Cardiac septum (tissue), 1 donor: ENCODE data around the gene DAPL1. TPM values are rescaled to one million over a fixed set of nuclear protein-coding genes. Genes with fewer than 3 reads are reported as not detected.

Experiments
- DNase-seq: peaks from one replicate; pipeline ENCODE4 v3.0.0-alpha.2; 2020; ENCODE audit warnings: low spot score
- intact Hi-C: fragments of 100-400 bp; cut with DNase I; formaldehyde crosslinking; loops from one replicate; pipeline ENCODE4 v1.14.0; 2022
- long read RNA-seq: library from polyadenylated mRNA; unstranded; transcript quantifications from one replicate; pipeline ENCODE4 v2.0.0, GENCODE V29; 2021
- total RNA-seq: library from RNA; stranded (reverse); fragmentation: NEBNext Ultra II Directional; extraction: Animal tissue kit (Norgen Biotek cat#: 25700); gene quantifications from one replicate; pipeline ENCODE4 v1.2.1, GENCODE V29; 2021
- donor health status: DM: no; HTN: no; CAD: no.

Gene DAPL1, protein sequence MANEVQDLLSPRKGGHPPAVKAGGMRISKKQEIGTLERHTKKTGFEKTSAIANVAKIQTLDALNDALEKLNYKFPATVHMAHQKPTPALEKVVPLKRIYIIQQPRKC
- total RNA-seq, result not detected
- long read RNA-seq, partial matches to known transcripts, result 0 of 2 reads
- long read RNA-seq, other reads (novel, unspliced or antisense), result 2 of 2 reads

GRCh38 chr2:158795195-158795924 is at the start of gene DAPL1:
Gene DAPL1 (plus strand): TSS chr2:158795317. CDS start chr2:158795373, 56 bp downstream.
- intact Hi-C loops, result no loop called here
- DNase-seq, result no peak

GRCh38 chr2:158745866-158746382 is 49.2 kb upstream of the DAPL1 start:
- intact Hi-C loops, result loop anchor here (1.0 to 10.0 kb wide), 4 partner anchors 30 to 289 kb away; partner anchors contain the start of genes CCDC148 and PKP4
- no peak for DNase-seq

DNA sequence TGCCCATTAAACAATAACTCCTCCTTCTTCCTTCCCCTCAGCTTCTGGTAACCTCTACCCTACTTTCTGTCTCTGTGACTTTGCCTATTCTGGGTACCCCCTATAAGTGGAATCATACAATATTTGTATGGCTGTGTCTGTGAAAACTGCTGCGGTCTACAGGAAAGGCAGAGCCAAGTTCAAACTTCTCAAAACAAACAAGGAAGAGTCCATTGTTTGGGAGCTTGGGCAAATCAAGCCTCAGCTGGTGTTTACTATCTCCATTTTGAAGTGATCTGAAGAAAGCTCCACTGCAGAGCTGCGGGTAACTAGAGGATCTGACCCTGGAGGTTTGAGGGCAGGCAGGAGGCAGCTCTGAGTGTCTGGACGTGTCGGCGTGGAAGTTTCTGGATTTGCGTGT is 48.6 kb upstream of the DAPL1 start:
- no peak for DNase-seq
- intact Hi-C loops, result loop anchor here (5.0 to 10.0 kb wide), 2 partner anchors 79 to 152 kb away; no protein-coding TSS in a partner anchor

DNA sequence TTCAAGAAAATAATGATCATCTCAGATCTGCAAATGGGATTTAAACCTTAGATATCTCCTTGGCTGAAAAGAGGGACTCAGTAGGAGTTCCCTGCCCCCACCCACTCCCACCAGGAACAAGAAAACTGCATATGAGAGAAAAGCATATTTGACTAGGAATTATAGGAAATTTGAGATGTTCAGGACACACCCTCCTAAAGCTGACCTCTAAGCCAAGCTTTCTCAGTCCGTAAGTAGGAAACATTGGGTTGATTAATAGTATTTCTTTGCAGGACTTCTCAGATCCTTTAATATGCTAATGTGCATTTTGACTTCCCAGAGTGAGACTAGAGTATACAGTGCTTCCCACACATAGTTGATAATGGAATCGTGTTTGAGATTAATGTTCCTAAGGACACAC is 47.8 kb upstream of the DAPL1 start:
- intact Hi-C loops, result loop anchor here (5.0 to 10.0 kb wide), 2 partner anchors 80 to 152 kb away; no protein-coding TSS in a partner anchor
- no peak for DNase-seq

- no peak for DNase-seq
- intact Hi-C loops, result loop anchor here (5.0 to 10.0 kb wide), 2 partner anchors 82 to 154 kb away; no protein-coding TSS in a partner anchor
Measured at GRCh38 chr2:158748926-158749590, 46.1 kb upstream of the DAPL1 start.

DNA sequence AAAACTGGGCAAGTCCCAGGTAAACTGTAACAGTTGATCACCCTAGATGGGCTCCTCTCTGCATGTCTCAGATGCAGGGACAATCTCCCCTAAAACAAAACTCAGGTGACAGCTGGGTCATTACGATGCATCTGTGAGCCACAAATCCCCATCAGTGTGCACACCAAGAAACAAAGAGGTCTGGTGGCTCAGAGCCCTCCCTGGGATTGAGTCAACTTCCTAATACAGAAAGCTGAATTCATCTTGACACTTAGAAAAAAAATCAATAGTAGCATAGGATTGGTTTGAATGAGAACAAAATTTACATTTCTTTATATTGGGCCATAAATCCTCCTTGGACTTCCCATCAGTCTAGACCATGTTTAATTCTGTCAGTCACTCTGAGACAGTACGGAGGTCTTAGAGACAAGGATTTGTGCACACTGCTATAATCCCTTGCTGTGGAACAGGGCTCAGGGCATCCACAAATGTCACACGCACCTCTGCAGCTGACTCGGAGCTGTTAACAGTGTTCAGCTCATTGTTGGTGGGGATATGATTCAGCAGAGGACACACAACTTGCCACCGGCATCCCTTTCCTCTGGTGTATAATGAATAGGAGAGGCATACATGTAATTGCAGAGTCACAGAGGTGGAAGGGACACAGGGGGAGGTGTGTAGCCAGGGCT is 44.5 kb upstream of the DAPL1 start:
- no peak for DNase-seq
- intact Hi-C loops, result no loop called here

- DNase-seq, result no peak
- intact Hi-C loops, result loop anchor here (2.0 kb wide), 2 partner anchors 573 to 729 kb away; no protein-coding TSS in a partner anchor
Measured at GRCh38 chr2:158753641-158754611, 41.2 kb upstream of the DAPL1 start.

- no peak for DNase-seq
- intact Hi-C loops, result loop anchor here (2.0 kb wide), 1 partner anchor 575 kb away; no protein-coding TSS in a partner anchor
Measured at GRCh38 chr2:158755310-158756087, 39.6 kb upstream of the DAPL1 start.

- DNase-seq, result no peak
- intact Hi-C loops, result no loop called here
Measured at GRCh38 chr2:158756331-158756730, 38.8 kb upstream of the DAPL1 start.

GRCh38 chr2:158756976-158757375 is 38.1 kb upstream of the DAPL1 start:
- intact Hi-C loops, result no loop called here
- no peak for DNase-seq

DNA sequence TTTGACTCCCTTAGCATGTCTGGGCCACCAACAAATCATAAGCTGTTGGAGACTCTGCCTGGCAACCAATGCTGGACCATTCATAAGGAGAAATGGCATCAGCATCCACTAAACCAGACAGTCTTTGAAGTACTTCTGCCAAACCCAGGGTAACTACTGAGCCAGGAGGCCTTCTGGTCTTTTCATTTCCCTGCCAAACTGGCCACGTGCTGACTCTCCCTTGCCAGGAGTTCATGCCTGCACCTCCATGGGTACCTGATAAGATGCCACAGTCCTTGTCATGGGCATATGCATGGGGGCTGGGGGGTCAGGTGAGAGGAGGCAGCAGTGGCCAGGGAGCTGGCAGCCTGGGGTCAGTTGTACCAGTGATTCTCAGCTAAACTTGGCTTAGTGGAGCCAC is 34.2 kb upstream of the DAPL1 start:
- peak; percentile 82 for DNase-seq

DNA sequence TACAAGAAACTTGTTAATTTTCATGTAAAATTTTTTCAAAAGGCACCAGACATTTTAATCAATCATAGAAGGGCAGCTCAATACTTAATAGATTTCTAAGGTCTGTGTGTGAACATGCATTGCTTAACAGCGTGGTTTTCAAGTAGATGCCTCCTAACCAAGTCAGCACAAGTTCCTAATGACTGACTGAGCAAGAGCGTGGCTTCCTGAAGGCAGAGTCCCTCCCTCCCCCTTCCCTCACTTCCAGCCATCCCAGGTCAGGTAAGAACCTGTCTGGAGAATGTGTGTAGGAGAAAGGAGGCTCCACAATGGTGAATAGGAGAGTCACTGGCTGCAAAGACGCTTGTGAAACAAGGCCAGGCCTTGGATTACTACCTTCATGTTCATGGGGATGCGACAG is 33.5 kb upstream of the DAPL1 start:
- intact Hi-C loops, result no loop called here
- DNase-seq, result no peak

More for the DNA sequence above, 34.2 kb upstream of the DAPL1 start:
- intact Hi-C loops, result no loop called here

GRCh38 chr2:158762336-158762735 is 32.8 kb upstream of the DAPL1 start:
- intact Hi-C loops, result no loop called here
- DNase-seq, result no peak

- no peak for DNase-seq
- intact Hi-C loops, result no loop called here
Measured at GRCh38 chr2:158766524-158766923, 28.6 kb upstream of the DAPL1 start.

DNA sequence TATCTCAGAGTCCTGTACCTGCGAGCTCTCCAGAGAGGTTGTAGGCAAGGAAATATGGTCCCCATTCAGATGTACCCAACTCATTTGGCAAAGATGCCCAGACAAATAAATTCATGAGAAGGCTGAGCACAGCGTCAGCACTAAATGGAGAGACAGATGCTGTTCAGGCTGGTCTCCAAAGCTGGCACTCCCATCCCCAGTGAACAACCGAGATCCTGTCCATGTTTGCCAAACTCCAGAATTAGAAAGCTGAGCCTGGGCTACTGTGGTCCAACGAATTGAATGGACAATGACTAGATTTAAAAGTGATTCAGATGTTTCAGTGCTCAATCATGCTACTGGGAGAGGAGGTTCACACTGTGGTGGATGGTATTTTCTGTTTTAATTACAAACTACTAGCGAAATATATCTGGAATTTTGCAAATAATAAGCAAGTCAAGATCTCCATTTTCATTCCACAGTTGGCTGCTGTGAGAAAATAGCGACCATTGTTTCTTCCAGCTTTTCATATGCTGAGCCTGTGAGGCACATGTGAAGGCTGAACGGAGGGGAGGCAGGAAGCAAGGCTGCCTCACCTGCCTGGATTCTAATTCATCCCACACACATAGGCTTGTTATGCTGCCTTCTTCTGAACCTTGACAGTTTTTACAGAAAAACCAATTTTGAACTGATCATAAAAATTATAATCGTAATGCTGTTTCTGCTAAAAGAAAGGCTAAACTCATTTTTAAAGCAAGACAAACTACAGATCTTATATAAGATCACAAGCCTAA is 22.6 kb upstream of the DAPL1 start:
- no peak for DNase-seq
- intact Hi-C loops, result no loop called here

GRCh38 chr2:158773121-158773520 is 22.0 kb upstream of the DAPL1 start:
- no peak for DNase-seq
- intact Hi-C loops, result no loop called here

DNA sequence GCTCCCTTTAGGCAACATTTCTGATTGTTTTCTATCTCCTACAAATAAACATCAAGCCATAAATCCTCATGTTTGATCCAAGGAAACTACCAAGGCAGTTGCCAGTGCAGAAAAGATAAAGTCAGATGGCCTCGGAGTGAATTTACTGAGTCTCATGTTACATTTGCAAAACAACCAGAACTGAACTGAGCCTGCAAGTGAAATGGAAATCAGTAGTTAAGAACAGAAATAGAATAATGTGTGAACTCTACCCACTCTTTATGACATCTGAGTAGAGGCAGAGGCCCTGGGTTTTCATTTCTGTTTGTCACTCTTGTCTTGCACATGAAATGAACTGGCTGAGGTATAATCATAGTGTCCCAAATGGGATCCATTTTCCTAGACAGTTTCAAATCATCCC is 20.4 kb upstream of the DAPL1 start:
- intact Hi-C loops, result no loop called here
- no peak for DNase-seq
